DND-41 (cell line): ENCODE data around the gene PCGF3.

Source experiments
- ATAC-seq: fragments of 200-7000 bp; cut with Tn5 transposase; 3 replicates; pipeline ENCODE4 v1.9.1; 2021; ENCODE audit warnings: low read depth; ENCODE audit not compliant: insufficient read depth
- DNase-seq: peaks from one replicate; pipeline ENCODE4 v3.0.0-alpha.2; 2020
- H2AFZ ChIP-seq: 2 replicates; pipeline ENCODE4 v1.6.0; 2012; ENCODE audit warnings: low read depth, low read length
- H3K27ac ChIP-seq: 2 replicates; pipeline ENCODE4 v1.5.1; 2012; ENCODE audit warnings: low read length, inconsistent platforms
- H3K27me3 ChIP-seq: fragments of 200-600 bp; sonication (generic); 2 replicates; pipeline ENCODE4 v1.6.0; 2012; ENCODE audit warnings: low read length, mild to moderate bottlenecking, inconsistent platforms; ENCODE audit not compliant: insufficient read depth, poor library complexity
- H3K36me3 ChIP-seq: 2 replicates; pipeline ENCODE4 v1.5.1; 2012; ENCODE audit warnings: low read length, inconsistent platforms; ENCODE audit not compliant: insufficient read depth
- H3K4me1 ChIP-seq: 2 replicates; pipeline ENCODE4 v1.5.1; 2012; ENCODE audit warnings: mild to moderate bottlenecking, low read length; ENCODE audit not compliant: insufficient read depth
- H3K4me2 ChIP-seq: 2 replicates; pipeline ENCODE4 v1.6.0; 2012; ENCODE audit warnings: mild to moderate bottlenecking, moderate library complexity, low read length, inconsistent platforms; ENCODE audit not compliant: insufficient read depth
- H3K4me3 ChIP-seq, 2 experiments: fragments of 200-600 bp in 1 of 2; shearing (Covaris generic) in 1 of 2; 2 replicates each; pipeline ENCODE4 v1.5.1; 2012 to 2016; ENCODE audit warnings: inconsistent platforms in 2 of 2, low read length in 2 of 2, mild to moderate bottlenecking in 2 of 2, low read depth in 1 of 2, moderate library complexity in 1 of 2
- H3K79me2 ChIP-seq: 2 replicates; pipeline ENCODE4 v1.6.0; 2012; ENCODE audit warnings: low read length, inconsistent platforms; ENCODE audit not compliant: insufficient read depth
- H3K9ac ChIP-seq: 2 replicates; pipeline ENCODE4 v1.6.0; 2012; ENCODE audit warnings: low read depth, mild to moderate bottlenecking, inconsistent platforms, low read length, moderate library complexity
- H3K9me3 ChIP-seq: 2 replicates; pipeline ENCODE4 v1.5.1; 2012; ENCODE audit warnings: low read length, moderate library complexity, mild to moderate bottlenecking, inconsistent platforms; ENCODE audit not compliant: insufficient read depth, severe bottlenecking
- H4K20me1 ChIP-seq: 2 replicates; pipeline ENCODE4 v1.6.0; 2012; ENCODE audit warnings: low read length; ENCODE audit not compliant: insufficient read depth
- CTCF ChIP-seq: IDR thresholded peaks from 2 replicates; pipeline ENCODE4 v1.5.1; 2012; ENCODE audit warnings: borderline replicate concordance, low read length, moderate library complexity, mild to moderate bottlenecking; ENCODE audit not compliant: poor library complexity, severe bottlenecking; ENCODE audit errors: extremely low read depth
- EZH2 ChIP-seq: IDR thresholded peaks from 3 replicates; pipeline ENCODE4 v1.6.1; 2012; ENCODE audit warnings: borderline replicate concordance, low read depth, mild to moderate bottlenecking, moderate library complexity, low read length, inconsistent platforms; ENCODE audit not compliant: severe bottlenecking

Gene PCGF3

DNA sequence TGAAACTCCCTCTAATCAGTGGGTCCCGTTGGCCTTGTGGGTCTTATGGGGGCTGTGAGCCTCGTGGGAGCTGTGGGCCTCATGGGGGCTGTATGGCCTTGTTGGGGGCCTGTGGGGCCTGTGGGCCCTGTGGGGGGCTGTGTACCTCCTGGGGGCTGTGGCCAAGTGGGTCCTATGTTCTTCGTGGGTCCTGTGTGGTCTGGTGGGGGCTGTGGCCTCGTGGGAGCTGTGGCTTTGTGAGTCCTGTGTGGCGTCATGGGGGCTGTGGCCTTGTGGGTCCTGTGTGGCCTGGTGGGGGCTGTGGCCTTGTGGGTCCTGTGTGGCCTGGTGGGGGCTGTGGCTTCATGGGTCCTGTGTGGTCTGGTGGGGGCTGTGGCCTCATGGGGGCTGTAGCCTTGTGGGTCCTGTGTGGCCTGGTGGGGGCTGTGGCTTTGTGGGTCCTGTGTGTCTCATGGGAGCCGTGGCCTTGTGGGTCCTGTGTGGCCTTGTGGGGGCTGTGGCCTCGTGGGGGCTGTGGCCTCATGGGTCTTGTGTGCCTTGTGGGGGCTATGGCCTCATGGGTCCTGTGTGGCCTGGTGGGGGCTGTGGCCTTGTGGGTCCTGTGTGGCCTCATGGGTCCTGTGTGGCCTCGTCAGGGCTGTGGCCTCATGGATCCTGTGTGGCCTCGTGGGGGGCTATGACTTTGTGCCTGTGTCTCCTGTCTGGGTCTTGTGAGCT lies 7.4 kb downstream of the PCGF3 start:
- ATAC-seq, result no peak
- TF ChIP-seq CTCF, result no peak
- no peak for TF ChIP-seq EZH2
- Histone ChIP-seq H3K36me3 (peaks cover 39% of the 10 kb centered on the region), H3K4me2 (no peak overlapping the region), H3K4me1 (peaks cover 23% of the 10 kb centered on the region), H3K27ac (no peak overlapping the region), H3K9ac (no peak overlapping the region), H3K27me3 (no peaks in the 10 kb centered on the region), H3K79me2 (peaks cover 86% of the 10 kb centered on the region), H4K20me1 (peaks cover 73% of the 10 kb centered on the region), H2AFZ (no peak overlapping the region), H3K9me3 (no peaks in the 10 kb centered on the region), H3K4me3 (no peak overlapping the region)
- DNase-seq, result no peak

DNA sequence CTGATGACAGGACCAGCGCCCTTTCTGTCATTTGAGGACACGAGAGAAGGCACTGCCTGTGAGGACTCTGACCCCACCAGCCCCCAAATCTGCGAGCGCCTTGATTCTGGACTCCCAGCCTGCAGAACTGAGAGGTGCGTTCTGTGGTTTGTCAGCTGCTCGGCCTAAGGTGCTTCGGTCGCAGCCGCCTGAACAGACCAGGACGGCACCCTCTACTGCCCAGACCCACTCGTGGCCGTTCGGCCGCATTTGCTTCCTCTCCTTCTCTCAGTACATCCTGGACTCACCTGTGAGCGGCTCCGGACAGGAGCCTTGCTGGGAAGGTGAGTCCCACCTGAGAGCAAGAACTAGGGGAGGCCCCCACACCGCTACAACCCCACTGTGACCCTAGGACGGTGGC lies 8.5 kb downstream of the PCGF3 start:
- Histone ChIP-seq H4K20me1 (peaks cover 69% of the 10 kb centered on the region), H3K27ac (no peak overlapping the region), H3K9ac (no peak overlapping the region), H2AFZ (no peak overlapping the region), H3K4me1 (peaks cover 13% of the 10 kb centered on the region), H3K4me2 (no peak overlapping the region), H3K4me3 (no peak overlapping the region), H3K9me3 (no peaks in the 10 kb centered on the region), H3K27me3 (no peaks in the 10 kb centered on the region), H3K79me2 (peaks cover 86% of the 10 kb centered on the region), H3K36me3 (peaks cover 33% of the 10 kb centered on the region)
- DNase-seq, result no peak
- ATAC-seq, result no peak
- TF ChIP-seq EZH2, result no peak
- TF ChIP-seq CTCF, result no peak

- Histone ChIP-seq H3K9me3 (no peaks in the 10 kb centered on the region), H2AFZ (no peak overlapping the region), H3K79me2 (peaks cover 84% of the 10 kb centered on the region), H3K4me2 (no peak overlapping the region), H3K4me1 (no peaks in the 10 kb centered on the region), H3K36me3 (peaks cover 44% of the 10 kb centered on the region), H3K9ac (no peak overlapping the region), H3K27me3 (no peaks in the 10 kb centered on the region), H3K4me3 (no peak overlapping the region), H4K20me1 (peaks cover 75% of the 10 kb centered on the region), H3K27ac (no peak overlapping the region)
- DNase-seq (no peak), ATAC-seq (no peak; the same call in 2 of the 3 replicates)
- no peak for TF ChIP-seq CTCF
- no peak for TF ChIP-seq EZH2
Measured at GRCh38 chr4:717601-718320, 12.1 kb downstream of the PCGF3 start.
